GM15510 (cell line): ENCODE data around the gene SLC7A11.

Experiments used
- POLR2A ChIP-seq: IDR thresholded peaks from 3 replicates; pipeline ENCODE4 v1.6.1; 2011; ENCODE audit warnings: borderline replicate concordance; ENCODE audit not compliant: insufficient read length; ENCODE audit errors: extremely low read depth

The SLC7A11 gene

DNA sequence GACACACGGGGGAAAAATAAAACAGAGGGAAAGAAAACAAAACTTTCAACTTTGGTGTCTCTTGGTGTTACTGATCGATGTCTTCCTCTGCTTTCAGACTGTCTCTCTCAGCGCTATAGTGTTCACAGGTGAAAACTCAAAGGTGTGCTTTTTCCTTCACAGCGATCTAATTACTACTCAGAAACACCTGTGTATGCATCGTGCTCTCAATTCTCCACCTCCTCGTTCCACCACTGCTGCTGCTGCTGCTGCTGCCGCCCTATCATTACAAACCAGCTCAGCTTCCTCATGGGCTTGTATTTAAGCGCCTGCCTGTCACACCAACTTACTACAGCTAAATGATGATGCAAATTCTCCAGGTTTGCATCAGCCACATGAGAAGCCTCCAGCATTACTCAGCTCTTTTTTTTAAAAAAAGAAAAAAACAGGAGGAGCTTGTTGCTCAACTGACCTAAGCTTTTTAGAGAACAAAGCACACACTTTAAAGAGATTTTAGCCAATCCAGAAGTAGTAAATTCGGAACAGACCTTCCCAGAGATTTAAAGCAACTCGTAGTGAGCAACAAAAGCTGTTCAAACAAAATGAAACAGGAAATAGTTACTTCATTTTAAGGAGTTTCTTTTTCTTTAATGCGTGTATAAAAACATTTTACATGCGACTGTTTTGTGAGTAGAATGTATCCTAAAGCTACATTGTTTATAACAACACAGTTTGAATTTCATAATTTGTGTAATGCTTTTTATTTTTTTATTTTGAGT is at the start of gene SLC7A11:
SLC7A11 (minus strand) TSS at position 274 of the 758 bp plus-strand sequence. CDS start 280 bp downstream, outside the sequence.
- TF ChIP-seq POLR2A, result peak; percentile 86

DNA sequence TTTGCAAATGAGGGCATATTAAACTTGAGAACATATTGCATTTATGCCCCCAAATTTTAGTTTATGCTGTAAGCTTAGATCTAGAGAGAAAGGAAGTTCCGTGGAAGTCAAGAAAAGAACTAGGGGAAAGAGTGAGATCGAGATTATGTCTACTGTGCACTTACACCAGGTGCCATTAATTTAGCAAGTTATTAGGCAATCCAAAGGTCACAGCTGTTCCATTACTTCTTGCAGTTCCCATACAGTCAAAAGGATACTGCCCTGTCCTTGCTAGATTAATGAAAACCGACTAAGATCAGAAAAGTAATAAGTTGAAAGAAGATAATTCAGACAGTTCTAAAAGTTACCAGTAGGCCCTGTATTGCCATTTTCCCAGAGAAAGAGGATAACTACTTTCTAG is 49.3 kb upstream of the SLC7A11 start:
- no peak for TF ChIP-seq POLR2A

DNA sequence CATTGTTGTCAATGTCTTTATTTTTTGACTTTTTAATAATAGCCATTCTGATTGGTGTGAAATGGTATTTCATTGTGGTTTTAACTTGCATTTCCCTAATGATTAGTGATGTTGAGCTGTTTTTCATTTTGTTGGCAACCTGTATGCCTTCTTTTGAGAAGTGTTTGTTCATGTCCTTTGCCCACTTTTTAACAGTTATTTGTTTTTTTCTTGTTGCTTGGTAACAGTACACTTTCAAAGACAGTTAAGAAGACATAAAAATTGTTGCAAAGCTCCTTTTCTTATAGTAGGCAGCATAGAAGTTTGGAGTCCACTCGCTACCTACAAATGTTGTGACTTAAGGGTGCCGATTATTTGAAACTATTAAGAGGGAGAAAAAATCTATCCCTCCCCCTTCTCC is 48.7 kb upstream of the SLC7A11 start:
- no peak for TF ChIP-seq POLR2A

DNA sequence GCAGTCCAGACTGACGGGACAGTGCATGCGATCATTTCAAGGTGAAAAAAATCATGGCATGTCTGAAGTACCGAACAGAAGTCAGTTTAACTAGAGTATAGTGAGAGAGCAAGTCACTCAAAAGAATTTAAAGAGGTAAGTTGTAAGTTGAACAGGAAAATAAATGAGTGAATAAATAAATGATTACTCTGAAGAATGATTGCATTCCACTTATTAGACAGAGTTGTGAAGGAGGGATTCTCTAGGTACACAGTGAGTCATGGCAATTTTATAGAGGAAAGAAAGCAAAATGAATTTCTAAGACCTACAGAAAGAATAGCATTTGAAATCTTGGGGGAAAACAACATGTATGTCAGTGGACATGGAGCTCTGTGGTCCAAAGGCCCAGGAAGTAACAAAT is 37.1 kb upstream of the SLC7A11 start:
- no peak for TF ChIP-seq POLR2A

DNA sequence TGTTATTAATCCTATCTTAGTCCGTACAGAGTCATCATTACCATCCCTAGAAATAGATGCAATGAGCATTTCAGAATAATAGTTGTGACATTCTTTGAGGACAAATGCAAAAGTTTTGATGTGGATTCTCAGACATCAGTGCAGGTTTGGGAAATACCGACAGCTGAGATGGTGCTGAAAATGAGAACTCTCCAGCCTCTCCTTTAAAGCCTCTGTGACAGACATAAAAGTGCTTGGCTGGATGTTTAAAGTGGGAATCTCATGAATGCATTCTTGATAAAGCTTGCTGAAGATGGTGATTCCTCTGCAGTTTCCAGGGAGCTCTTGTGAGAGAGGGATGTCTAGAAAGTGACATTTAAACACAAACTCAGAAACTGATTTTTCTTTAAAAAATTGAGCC is 35.0 kb upstream of the SLC7A11 start:
- no peak for TF ChIP-seq POLR2A

DNA sequence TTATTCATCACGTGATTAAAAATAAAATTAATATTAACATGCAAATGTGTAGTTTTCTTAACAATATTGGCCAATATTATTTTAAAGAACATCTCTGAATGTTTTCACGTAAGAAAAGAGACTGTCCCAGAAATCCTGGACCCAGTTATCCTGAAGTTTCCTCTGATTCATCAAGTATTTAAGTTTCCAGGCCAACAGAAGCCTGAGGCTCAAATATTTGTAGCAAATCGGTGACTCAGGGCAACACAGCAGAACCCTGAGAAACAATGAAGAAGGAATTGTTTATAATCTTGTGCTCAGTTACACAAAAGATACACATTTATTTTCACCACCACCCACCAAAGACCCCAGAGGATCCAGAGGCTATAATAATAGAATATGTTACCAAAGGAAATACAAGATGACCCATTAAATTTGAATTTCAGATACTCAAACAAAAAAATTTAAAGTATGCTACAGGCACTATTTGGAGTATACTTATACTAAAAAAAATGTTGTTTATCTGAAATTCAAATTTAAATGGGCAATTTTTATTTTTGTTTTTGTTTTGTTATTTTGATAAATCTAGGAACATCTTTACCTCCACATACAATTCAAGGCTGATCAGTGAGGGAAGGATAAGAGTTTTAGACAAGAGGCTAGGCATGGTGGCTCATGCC is 33.9 kb upstream of the SLC7A11 start:
- no peak for TF ChIP-seq POLR2A

DNA sequence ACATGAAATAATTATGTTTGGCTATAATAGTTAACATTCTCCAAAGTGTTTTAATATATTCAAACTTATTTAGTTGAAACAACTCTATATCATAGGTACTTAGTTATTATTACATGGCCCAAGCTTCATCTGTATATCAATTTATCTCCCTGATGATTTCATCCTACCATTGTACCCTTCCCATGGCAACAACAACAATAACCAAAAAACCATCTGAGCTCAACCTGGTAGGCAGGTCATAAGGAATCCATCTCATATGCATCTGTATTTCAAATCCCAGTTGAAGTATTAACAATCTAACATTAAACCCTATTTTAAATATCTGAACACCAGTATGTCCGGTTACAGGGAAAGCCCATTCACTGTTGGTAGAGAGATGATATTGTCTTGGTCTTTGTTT is 33.1 kb upstream of the SLC7A11 start:
- no peak for TF ChIP-seq POLR2A

DNA sequence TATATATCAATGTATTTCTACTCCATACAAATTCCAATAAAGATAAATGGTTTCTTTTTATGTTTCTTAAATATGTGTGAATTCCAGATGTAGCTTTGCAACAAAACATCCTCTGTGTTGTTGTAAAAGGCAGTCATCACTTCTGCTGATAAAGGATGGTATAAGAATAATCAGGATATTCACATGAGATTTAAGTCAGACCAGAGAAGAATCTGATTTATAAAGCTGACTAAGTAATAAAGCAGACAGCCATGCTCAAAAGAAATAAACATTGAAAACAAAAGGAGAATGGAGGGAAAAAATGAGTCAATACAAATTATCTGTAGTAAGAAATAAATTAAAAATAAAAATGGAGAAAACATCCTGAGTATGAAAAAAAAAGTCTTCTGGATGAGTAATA is 27.0 kb upstream of the SLC7A11 start:
- no peak for TF ChIP-seq POLR2A

DNA sequence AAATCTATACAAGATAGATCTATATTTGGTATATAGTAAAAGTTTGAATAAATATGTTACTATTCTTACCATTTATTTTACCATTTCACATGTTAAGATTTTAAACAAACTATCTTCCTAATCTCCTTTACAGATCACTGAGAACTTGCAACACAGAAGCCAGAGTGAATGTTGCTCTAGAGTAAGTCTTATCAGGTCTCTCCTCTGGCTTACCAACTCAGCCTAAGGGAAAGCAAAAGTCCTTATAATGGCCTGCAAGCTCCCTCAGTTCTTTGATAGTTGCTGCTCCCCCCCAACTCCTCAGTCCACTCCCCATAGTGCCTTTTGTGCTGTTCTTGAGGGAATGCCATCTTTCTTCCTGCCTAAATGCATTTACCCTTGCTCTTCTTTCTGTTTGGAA is 25.7 kb upstream of the SLC7A11 start:
- TF ChIP-seq POLR2A, result no peak

DNA sequence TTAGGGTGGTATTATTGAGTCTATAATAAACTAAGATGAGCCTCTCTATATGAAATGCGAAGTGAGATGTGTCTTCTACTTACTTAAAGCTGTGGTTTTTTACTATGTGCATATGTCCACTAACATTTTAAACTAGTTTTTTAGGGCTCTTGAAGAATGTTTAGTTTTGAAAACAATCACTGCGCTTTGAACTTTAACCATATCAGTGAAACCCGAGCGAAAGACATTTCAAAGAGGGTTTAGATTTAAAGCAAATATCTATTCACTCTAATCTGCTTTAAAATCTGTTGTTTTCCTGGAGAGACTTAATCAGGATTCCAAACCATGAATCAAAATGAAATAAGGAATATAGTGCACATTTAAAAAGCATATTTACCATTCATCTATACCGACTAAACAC is 24.8 kb upstream of the SLC7A11 start:
- TF ChIP-seq POLR2A, result no peak

DNA sequence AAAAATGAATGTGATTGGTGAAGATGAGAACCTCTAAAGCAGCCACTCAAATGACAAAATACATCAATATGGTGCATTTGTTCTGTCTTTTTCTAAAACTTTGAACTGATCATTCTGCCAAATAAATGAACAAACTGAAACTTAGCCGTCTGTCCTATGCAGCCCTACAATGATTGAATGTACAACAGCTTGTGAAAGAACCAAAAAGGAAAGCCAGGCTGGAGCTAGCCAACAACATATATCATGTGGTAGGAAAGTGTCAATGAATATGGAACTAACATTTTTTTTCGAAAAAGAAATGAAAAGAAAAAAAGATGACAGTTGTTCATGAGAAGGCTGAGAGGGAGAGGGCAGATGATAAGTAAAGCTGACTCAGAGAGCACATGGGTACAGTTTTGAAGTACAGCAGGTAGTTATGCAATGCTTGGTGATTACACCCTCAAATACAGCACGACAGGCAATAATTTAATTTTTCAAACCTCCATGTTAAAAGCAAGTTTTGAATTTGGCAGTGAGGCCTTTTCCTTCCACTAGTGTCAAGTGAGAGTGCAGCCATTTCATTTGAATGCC is 21.2 kb upstream of the SLC7A11 start:
- TF ChIP-seq POLR2A, result no peak

DNA sequence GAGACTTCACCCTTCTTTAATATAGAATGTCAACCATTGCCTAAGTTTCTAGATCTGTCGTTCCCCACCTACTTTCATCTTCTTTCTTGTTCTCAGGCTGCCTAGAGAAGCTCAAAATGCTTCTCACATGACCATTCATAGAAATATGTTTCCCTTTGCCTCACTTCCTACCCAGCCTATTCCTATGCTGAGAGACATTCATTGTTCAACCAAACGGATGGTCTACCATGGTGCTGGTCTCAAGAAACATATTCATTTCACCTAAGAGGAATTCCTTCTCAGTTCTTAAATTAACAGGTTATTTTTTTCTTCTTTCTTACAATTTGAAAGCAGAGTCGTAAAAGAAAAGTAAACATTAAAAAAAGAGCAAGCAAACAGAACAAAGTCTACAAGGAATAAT is 20.3 kb upstream of the SLC7A11 start:
- no peak for TF ChIP-seq POLR2A

DNA sequence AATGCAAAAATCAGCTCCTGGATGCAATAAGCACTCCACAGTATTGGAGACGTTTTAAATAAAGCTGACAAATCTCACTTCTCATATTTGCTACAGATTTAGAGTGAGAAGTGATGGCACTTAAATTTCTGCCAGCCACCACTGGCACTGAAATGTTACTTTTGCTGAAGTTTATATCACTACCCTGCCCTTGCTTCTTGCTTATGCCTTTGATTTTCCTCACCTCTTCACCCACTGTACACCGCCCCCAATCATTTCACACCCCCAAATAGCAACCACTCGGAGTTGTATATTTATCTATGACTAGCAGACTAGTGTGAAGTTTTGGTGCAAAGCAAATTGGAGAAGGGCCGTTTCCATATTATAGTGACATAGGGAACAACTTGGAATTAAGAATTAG is 19.9 kb upstream of the SLC7A11 start:
- TF ChIP-seq POLR2A, result no peak

DNA sequence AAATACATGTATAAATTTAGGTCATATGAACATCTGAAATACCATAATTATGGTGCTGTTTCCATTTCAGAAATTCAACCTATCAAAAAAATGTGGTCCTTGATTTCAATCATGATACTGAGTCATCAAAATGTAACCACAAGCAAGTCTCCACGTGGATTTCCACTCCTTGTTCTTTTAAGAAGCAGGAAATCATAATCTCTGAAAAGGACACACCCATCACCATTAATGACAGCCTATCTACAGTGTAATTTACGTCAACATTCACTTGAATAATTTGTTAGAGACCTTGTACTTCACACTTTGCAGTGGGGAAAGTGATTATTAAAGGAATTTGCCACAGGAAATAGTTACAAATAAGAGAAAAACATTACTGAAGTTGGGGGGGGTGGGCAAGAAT is 17.7 kb upstream of the SLC7A11 start:
- no peak for TF ChIP-seq POLR2A

DNA sequence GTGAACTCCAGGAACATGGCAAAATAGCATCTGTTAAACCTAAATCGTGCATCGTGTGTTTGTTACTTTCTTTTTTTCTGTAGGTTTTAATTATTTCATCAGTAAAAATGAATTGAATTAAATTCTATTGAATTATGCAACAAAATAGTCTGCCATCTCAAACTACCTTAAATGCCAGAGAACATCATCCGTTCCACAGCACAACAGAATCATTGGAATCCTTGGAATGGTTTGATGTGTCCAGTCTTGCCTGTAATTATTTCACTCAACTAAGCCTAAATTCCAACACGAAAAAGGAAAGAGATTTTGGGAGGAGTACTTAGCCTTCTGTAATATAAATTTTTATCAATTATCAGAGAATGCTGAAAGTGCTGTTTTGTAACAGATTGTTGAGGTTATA is 17.1 kb upstream of the SLC7A11 start:
- TF ChIP-seq POLR2A, result no peak

DNA sequence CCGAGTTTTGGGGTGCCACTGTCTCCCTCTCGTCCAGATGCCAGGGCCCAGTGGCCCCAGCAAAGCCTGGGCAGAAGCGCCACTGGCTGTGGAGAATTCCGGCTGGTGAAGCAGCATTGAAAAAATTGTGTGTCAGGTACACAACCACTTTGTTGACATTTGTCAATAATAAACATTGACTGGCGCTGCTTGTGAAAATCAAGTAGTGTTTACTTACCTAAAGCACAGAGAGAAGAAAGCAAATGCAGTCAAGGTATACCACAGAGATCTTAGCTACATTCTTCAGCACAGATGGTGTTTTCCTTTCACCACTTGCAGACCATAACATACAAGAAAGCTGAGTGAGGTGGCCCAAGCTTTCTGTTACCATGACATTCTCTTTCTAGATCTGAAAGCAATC is 14.5 kb upstream of the SLC7A11 start:
- TF ChIP-seq POLR2A, result no peak
